Endodermal cell (in vitro differentiated cells): Measurements from ENCODE around the gene ZFYVE27. TPM values are rescaled to one million over a fixed set of nuclear protein-coding genes. Genes with fewer than 3 reads are reported as not detected.

ENCODE experiments used
- DNase-seq: peaks from one replicate; pipeline ENCODE4 v3.0.0-alpha.2; 2017
- H3K27ac ChIP-seq: 2 replicates; pipeline ENCODE4 v1.5.1; 2013; ENCODE audit warnings: mild to moderate bottlenecking, low read depth, low read length, moderate library complexity
- H3K27me3 ChIP-seq: 2 replicates; pipeline ENCODE4 v1.6.1; 2013; ENCODE audit warnings: mild to moderate bottlenecking, low read length, moderate library complexity; ENCODE audit not compliant: insufficient read depth, control insufficient read depth, poor library complexity, severe bottlenecking
- H3K36me3 ChIP-seq: 2 replicates; pipeline ENCODE4 v1.7.0; 2013; ENCODE audit warnings: mild to moderate bottlenecking, low read length, moderate library complexity; ENCODE audit not compliant: control insufficient read depth, insufficient read depth
- H3K4me1 ChIP-seq: one replicate; pipeline ENCODE4 v1.7.0; 2013; ENCODE audit warnings: low read length; ENCODE audit not compliant: control insufficient read depth, insufficient read depth
- H3K4me3 ChIP-seq: 2 replicates; pipeline ENCODE4 v1.5.1; 2013; ENCODE audit warnings: mild to moderate bottlenecking, low read length, moderate library complexity
- H3K9ac ChIP-seq: 2 replicates; pipeline ENCODE4 v1.6.1; 2013; ENCODE audit warnings: mild to moderate bottlenecking, low read length, moderate library complexity; ENCODE audit not compliant: poor library complexity, severe bottlenecking; ENCODE audit errors: extremely low read depth
- H3K9me3 ChIP-seq: 2 replicates; pipeline ENCODE4 v1.6.1; 2013; ENCODE audit warnings: mild to moderate bottlenecking, low read length, moderate library complexity; ENCODE audit not compliant: control insufficient read depth
- H3K27ac Mint-ChIP-seq: 2 replicates; pipeline ENCODE4 v1.8.0; 2020; ENCODE audit warnings: mixed read lengths
- H3K27me3 Mint-ChIP-seq: 2 replicates; pipeline ENCODE4 v1.8.0; 2021; ENCODE audit warnings: mild to moderate bottlenecking, mixed read lengths; ENCODE audit not compliant: insufficient read depth
- H3K36me3 Mint-ChIP-seq: 2 replicates; pipeline ENCODE4 v1.8.0; 2020; ENCODE audit warnings: low read depth, mixed read lengths
- H3K4me1 Mint-ChIP-seq: 2 replicates; pipeline ENCODE4 v1.8.0; 2020; ENCODE audit warnings: mixed read lengths
- H3K4me3 Mint-ChIP-seq: 2 replicates; pipeline ENCODE4 v1.8.0; 2020; ENCODE audit warnings: mild to moderate bottlenecking, moderate library complexity, mixed read lengths
- H3K9me3 Mint-ChIP-seq: 2 replicates; pipeline ENCODE4 v1.8.0; 2020; ENCODE audit warnings: mild to moderate bottlenecking, mixed read lengths
- CTCF ChIP-seq: fragments of 200-600 bp; sonication (generic); conservative IDR thresholded peaks from 2 replicates; pipeline ENCODE4 v1.5.0; 2021; ENCODE audit warnings: antibody characterized with exemption, mild to moderate bottlenecking
- WGBS, 2 experiments: methylation state at CpG; one replicate each; pipeline versions ENCODE4 v1.1.5 to v1.1.7; 2013; ENCODE audit warnings: missing lambda C conversion rate in 2 of 2, mixed read lengths in 1 of 2; ENCODE audit not compliant: insufficient coverage in 1 of 2, insufficient read length in 1 of 2; 5-methylcytosine and 5-hydroxymethylcytosine counted together
- total RNA-seq, 2 donors: library from RNA; stranded (reverse); fragmentation: NEBNext Ultra II Directional in 1 of 2; extraction: Animal tissue kit (Norgen Biotek cat#: 25700) in 1 of 2; gene quantifications; 2 replicates in 1 of 2; 3 replicates in 1 of 2; pipeline ENCODE4 v1.2.1, GENCODE V29; 2021

The ZFYVE27 gene
- total RNA-seq, 2 donors from 2014 or later: 33.5 to 36.3 TPM

- Histone ChIP-seq H3K4me1 (peaks cover 13% of the 10 kb centered on the region), H3K9me3 (no peaks in the 10 kb centered on the region), H3K4me3 (no peak overlapping the region), H3K27me3 (no peaks in the 10 kb centered on the region), H3K36me3 (peaks cover 42% of the 10 kb centered on the region), H3K9ac (no peak overlapping the region), H3K27ac (no peak overlapping the region)
- Mint-ChIP-seq H3K36me3 (peaks cover 36% of the 10 kb centered on the region), H3K27ac (no peak overlapping the region), H3K4me3 (no peak overlapping the region), H3K9me3 (no peaks in the 10 kb centered on the region), H3K4me1 (peaks cover 19% of the 10 kb centered on the region), H3K27me3 (peaks cover 4% of the 10 kb centered on the region)
- WGBS, 2 experiments: 86 to 92% methylated on average over 6 to 11 of the region's 11 CpGs
- no peak for TF ChIP-seq CTCF
- DNase-seq: peak; percentile 26
These were observed 23.7 kb downstream of the ZFYVE27 start for GRCh38 chr10:97760461-97761257.

- Mint-ChIP-seq H3K27me3 (peaks cover 4% of the 10 kb centered on the region), H3K4me1 (peaks cover 19% of the 10 kb centered on the region), H3K4me3 (no peak overlapping the region), H3K9me3 (no peaks in the 10 kb centered on the region), H3K36me3 (peaks cover 36% of the 10 kb centered on the region), H3K27ac (no peak overlapping the region)
- DNase-seq: peak; percentile 24
- no peak overlapping the region for H3K27ac ChIP-seq
- peaks cover 38% of the 10 kb centered on the region for H3K36me3 ChIP-seq
- H3K27me3 ChIP-seq: no peaks in the 10 kb centered on the region
- H3K9me3 ChIP-seq: no peaks in the 10 kb centered on the region
- 94 to 97% methylated on average over 8 of the region's 8 CpGs for WGBS, 2 experiments
- TF ChIP-seq CTCF: no peak
- H3K4me3 ChIP-seq: no peak overlapping the region
- H3K9ac ChIP-seq: no peak overlapping the region
- peaks cover 13% of the 10 kb centered on the region for H3K4me1 ChIP-seq
These were observed 24.5 kb downstream of the ZFYVE27 start for GRCh38 chr10:97761331-97761865.

GRCh38 chr10:97762056-97762455 is 25.1 kb downstream of the ZFYVE27 start:
- Mint-ChIP-seq H3K4me3 (no peak overlapping the region), H3K4me1 (peaks cover 19% of the 10 kb centered on the region), H3K27ac (no peak overlapping the region), H3K36me3 (peaks cover 31% of the 10 kb centered on the region), H3K27me3 (peaks cover 4% of the 10 kb centered on the region), H3K9me3 (no peaks in the 10 kb centered on the region)
- Histone ChIP-seq H3K36me3 (peaks cover 32% of the 10 kb centered on the region), H3K4me1 (peaks cover 13% of the 10 kb centered on the region), H3K9ac (no peak overlapping the region), H3K27me3 (no peaks in the 10 kb centered on the region), H3K9me3 (no peaks in the 10 kb centered on the region), H3K27ac (no peak overlapping the region), H3K4me3 (no peak overlapping the region)
- TF ChIP-seq CTCF: no peak
- peak; percentile 33 for DNase-seq
- WGBS, 2 experiments: 90 to 94% methylated on average over 7 to 10 of the region's 10 CpGs
